A673 (cell line): ENCODE results near the gene ART1. TPM values are rescaled to one million over a fixed set of nuclear protein-coding genes. Genes with fewer than 3 reads are reported as not detected.

Source experiments
- BruUV-seq: library from RNA; stranded (reverse); fragments of 400-500 nt; replicated peaks from 2 replicates; lab custom pipeline; 2021; lab: Mats Ljungman, UMichigan
- CTCF ChIA-PET: fragments of 300-600 bp; sonication (Branson Sonifier 250); formaldehyde crosslinking; loops from one replicate; lab custom pipeline; 2022; ENCODE audit warnings: antibody characterized with exemption; lab: Charles Lee
- POLR2A ChIA-PET: fragments of 300-600 bp; sonication (Branson Sonifier 250); formaldehyde crosslinking; loops from one replicate; lab custom pipeline; 2022; ENCODE audit warnings: antibody characterized with exemption; ENCODE audit not compliant: low non-redundant PET; lab: Charles Lee
- DNase-seq: peaks from one replicate; pipeline ENCODE4 v3.0.0-alpha.2; 2015; ENCODE audit warnings: low spot score
- H3K27ac ChIP-seq: fragments of 200-600 bp; sonication (generic); 2 replicates; pipeline ENCODE4 v1.5.1; 2016; ENCODE audit warnings: mixed run types, low read depth, mild to moderate bottlenecking, mixed read lengths, antibody characterized with exemption, low read length; ENCODE audit not compliant: poor library complexity, severe bottlenecking
- H3K27me3 ChIP-seq: fragments of 200-600 bp; sonication (generic); replicated peaks from 2 replicates; pipeline ENCODE4 v1.6.1; 2017; ENCODE audit warnings: mixed run types, low read depth, mild to moderate bottlenecking, mixed read lengths, antibody characterized with exemption, low read length; ENCODE audit not compliant: insufficient read depth, poor library complexity
- H3K36me3 ChIP-seq: fragments of 200-600 bp; sonication (generic); 2 replicates; pipeline ENCODE4 v1.6.1; 2016; ENCODE audit warnings: mixed run types, mild to moderate bottlenecking, mixed read lengths, antibody characterized with exemption, low read length; ENCODE audit not compliant: insufficient read depth, poor library complexity, severe bottlenecking
- H3K4me1 ChIP-seq: fragments of 200-600 bp; sonication (generic); 2 replicates; pipeline ENCODE4 v1.6.1; 2017; ENCODE audit warnings: mixed run types, mild to moderate bottlenecking, mixed read lengths, antibody characterized with exemption, low read length; ENCODE audit not compliant: insufficient read depth, poor library complexity, severe bottlenecking
- H3K4me3 ChIP-seq: fragments of 200-600 bp; sonication (generic); 2 replicates; pipeline ENCODE4 v1.5.1; 2016; ENCODE audit warnings: low read depth, mixed run types, mild to moderate bottlenecking, mixed read lengths, low read length; ENCODE audit not compliant: poor library complexity, severe bottlenecking
- H3K9me3 ChIP-seq: fragments of 200-600 bp; sonication (generic); 2 replicates; pipeline ENCODE4 v1.6.1; 2016; ENCODE audit warnings: mixed run types, low read depth, mild to moderate bottlenecking, mixed read lengths, antibody characterized with exemption, low read length; ENCODE audit not compliant: poor library complexity, severe bottlenecking
- EZH2 ChIP-seq: fragments of 200-600 bp; sonication (generic); IDR thresholded peaks from 2 replicates; pipeline ENCODE4 v1.6.1; 2017; ENCODE audit warnings: borderline replicate concordance, low read depth, mild to moderate bottlenecking, mixed read lengths, antibody characterized with exemption, low read length; ENCODE audit not compliant: poor library complexity, severe bottlenecking
- intact Hi-C: fragments of 100-400 bp; cut with micrococcal nuclease; formaldehyde crosslinking; loops from one replicate; pipeline ENCODE4 v1.10.0; 2022; ENCODE audit not compliant: unreplicated experiment
- total RNA-seq: library from RNA; stranded (reverse); gene quantifications from 2 replicates; pipeline ENCODE4 v1.2.3, GENCODE V29; 2021
- TF ChIP-seq, protein P1 (sequence below): fragments of 300-800, 200-600 bp; sonication (generic); conservative IDR thresholded peaks from 2 replicates; pipeline ENCODE4 v1.5.1; 2017; ENCODE audit warnings: low read depth, mild to moderate bottlenecking, antibody characterized with exemption, low read length, moderate library complexity, mixed read lengths

The ART1 gene
- total RNA-seq, 1 experiment from 2014 or later: not detected

DNA sequence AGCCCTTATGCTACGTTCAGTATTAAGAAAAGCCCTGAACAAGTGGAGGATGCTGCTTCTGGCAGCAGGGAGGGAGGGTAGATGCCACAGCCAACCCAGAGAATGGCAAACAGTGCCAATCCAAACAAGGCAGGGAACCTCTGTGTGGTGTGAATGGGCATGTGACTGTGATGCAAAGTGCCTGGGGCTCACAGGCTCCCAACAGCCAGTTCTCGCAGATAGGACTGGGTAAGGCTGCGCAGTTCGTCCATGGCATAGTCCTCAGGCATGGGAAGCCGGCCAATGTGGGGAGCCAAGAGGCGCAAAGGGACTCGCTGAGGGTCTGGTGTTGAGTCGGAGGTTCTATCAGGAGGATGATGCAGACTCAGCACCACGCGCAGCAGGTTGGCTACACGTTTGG lies 31.0 kb downstream of the ART1 start:
- ChIA-PET POLR2A (no interaction called here), CTCF (no interaction called here)
- TF ChIP-seq EZH2: no peak
- TF ChIP-seq, protein P1, sequence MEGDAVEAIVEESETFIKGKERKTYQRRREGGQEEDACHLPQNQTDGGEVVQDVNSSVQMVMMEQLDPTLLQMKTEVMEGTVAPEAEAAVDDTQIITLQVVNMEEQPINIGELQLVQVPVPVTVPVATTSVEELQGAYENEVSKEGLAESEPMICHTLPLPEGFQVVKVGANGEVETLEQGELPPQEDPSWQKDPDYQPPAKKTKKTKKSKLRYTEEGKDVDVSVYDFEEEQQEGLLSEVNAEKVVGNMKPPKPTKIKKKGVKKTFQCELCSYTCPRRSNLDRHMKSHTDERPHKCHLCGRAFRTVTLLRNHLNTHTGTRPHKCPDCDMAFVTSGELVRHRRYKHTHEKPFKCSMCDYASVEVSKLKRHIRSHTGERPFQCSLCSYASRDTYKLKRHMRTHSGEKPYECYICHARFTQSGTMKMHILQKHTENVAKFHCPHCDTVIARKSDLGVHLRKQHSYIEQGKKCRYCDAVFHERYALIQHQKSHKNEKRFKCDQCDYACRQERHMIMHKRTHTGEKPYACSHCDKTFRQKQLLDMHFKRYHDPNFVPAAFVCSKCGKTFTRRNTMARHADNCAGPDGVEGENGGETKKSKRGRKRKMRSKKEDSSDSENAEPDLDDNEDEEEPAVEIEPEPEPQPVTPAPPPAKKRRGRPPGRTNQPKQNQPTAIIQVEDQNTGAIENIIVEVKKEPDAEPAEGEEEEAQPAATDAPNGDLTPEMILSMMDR: no peak
- Histone ChIP-seq H3K27me3 (no peaks in the 10 kb centered on the region), H3K36me3 (peaks cover 68% of the 10 kb centered on the region), H3K9me3 (no peaks in the 10 kb centered on the region), H3K27ac (no peak overlapping the region), H3K4me1 (no peaks in the 10 kb centered on the region), H3K4me3 (no peak overlapping the region)
- BruUV-seq: no TSS peak
- DNase-seq: no peak
- intact Hi-C loops: no loop called here

DNA sequence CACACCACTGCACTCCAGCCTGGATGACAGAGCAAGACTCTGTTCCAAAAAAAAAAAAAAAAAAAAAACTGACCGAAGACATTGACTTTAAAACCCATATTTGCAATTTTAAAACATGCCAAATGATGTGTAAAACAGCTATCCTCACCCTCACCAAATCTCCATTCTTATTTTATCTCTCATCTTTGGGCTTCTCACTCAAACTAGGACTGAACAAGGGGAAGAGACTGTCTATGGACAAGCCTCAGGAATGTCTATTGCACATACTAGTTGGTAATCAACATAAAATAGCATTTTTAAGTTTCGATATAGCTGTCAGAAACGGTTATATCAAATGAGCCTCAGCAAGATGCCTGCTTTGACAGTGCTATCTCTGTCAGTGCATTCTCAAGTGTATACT lies 34.1 kb downstream of the ART1 start:
- H3K27me3 ChIP-seq: no peaks in the 10 kb centered on the region
- intact Hi-C loops: no loop called here
- no peak for TF ChIP-seq EZH2
- TF ChIP-seq, protein P1: no peak
- no peak overlapping the region for H3K27ac ChIP-seq
- H3K4me1 ChIP-seq: no peaks in the 10 kb centered on the region
- ChIA-PET CTCF (no interaction called here), POLR2A (no interaction called here)
- peaks cover 83% of the 10 kb centered on the region for H3K36me3 ChIP-seq
- BruUV-seq: no TSS peak
- no peak for DNase-seq
- H3K9me3 ChIP-seq: no peaks in the 10 kb centered on the region
- no peak overlapping the region for H3K4me3 ChIP-seq

DNA sequence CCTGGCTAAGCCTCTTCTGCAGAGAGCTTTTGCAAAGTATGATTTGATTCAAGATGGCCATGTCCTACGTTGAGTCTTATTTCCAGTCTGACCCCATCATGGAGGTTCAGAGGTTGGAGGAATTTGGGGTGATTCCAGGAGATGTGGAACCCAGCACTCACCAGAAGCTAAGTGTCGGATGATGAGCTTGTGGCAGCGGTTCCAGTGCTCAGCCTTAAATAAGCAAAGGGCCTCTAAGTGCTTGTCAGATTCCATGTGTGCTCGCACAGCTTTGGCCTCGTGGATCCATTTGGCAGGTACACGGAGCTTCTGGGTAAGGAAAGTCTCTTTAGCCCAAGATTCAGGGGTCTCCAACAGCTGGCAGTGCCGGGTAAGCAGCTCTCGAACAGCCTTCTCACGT lies 38.1 kb downstream of the ART1 start:
- TF ChIP-seq, protein P1: no peak
- TF ChIP-seq EZH2: no peak
- intact Hi-C loops: no loop called here
- Histone ChIP-seq H3K36me3 (peaks cover 79% of the 10 kb centered on the region), H3K4me3 (no peak overlapping the region), H3K27me3 (no peaks in the 10 kb centered on the region), H3K9me3 (no peaks in the 10 kb centered on the region), H3K4me1 (no peaks in the 10 kb centered on the region), H3K27ac (no peak overlapping the region)
- ChIA-PET CTCF (no interaction called here), POLR2A (no interaction called here)
- DNase-seq: no peak
- BruUV-seq: no TSS peak
